ENCODE data around the gene EPS8.
"Not testable (repeated sequence)": the region's sequence is repeated elsewhere in the genome, so short reads cannot be mapped to it uniquely, and the experiment has no call there.

EPS8 gene

GRCh38 chr12:15757553-15758255, 31.5 kb downstream of the EPS8 start:
- peak in 1 of 2 experiments; percentile 46 for DNase-seq (ENCODE audit: low read depth in 2 of 2)

- DNase-seq (ENCODE audit: low read depth in 2 of 2): peak; percentile 58 to 61
Observed at GRCh38 chr12:15756822-15757221, 32.4 kb downstream of the EPS8 start.

- no peak for DNase-seq (ENCODE audit: low read depth in 2 of 2)
Observed at GRCh38 chr12:15754233-15754632, 35.0 kb downstream of the EPS8 start.

- DNase-seq (ENCODE audit: low read depth in 2 of 2): peak; percentile 49 to 52
Observed at GRCh38 chr12:15752785-15753184, 36.4 kb downstream of the EPS8 start.

GRCh38 chr12:15751741-15752140, 37.4 kb downstream of the EPS8 start:
- DNase-seq (ENCODE audit: low read depth in 2 of 2): no peak

- no peak for DNase-seq (ENCODE audit: low read depth in 2 of 2)
Observed at GRCh38 chr12:15749937-15750336, 39.3 kb downstream of the EPS8 start.

GRCh38 chr12:15741870-15742269, 47.3 kb downstream of the EPS8 start:
- not testable (repeated sequence) for DNase-seq (ENCODE audit: low read depth in 2 of 2)

- no peak for DNase-seq (ENCODE audit: low read depth in 2 of 2)
Observed at GRCh38 chr12:15741082-15741481, 48.1 kb downstream of the EPS8 start.

- DNase-seq (ENCODE audit: low read depth in 2 of 2): not testable (repeated sequence)
Observed at GRCh38 chr12:15740389-15740788, 48.8 kb downstream of the EPS8 start.

GRCh38 chr12:15738438-15739015, 50.7 kb downstream of the EPS8 start:
- no peak for DNase-seq (ENCODE audit: low read depth in 2 of 2)

- DNase-seq (ENCODE audit: low read depth in 2 of 2): no peak
Observed at GRCh38 chr12:15735837-15736615, 53.2 kb downstream of the EPS8 start.

- DNase-seq (ENCODE audit: low read depth in 2 of 2): no peak
Observed at GRCh38 chr12:15733136-15733535, 56.1 kb downstream of the EPS8 start.

GRCh38 chr12:15732341-15733061, 56.7 kb downstream of the EPS8 start:
- no peak for DNase-seq (ENCODE audit: low read depth in 2 of 2)

GRCh38 chr12:15731940-15732339, 57.2 kb downstream of the EPS8 start:
- no peak for DNase-seq (ENCODE audit: low read depth in 2 of 2)

- DNase-seq (ENCODE audit: low read depth in 2 of 2): no peak
Observed at GRCh38 chr12:15729097-15729496, 60.1 kb downstream of the EPS8 start.

- peak; percentile 45 to 53 for DNase-seq (ENCODE audit: low read depth in 2 of 2)
Observed at GRCh38 chr12:15728118-15728598, 61.0 kb downstream of the EPS8 start.

- no peak for DNase-seq (ENCODE audit: low read depth in 2 of 2)
Observed at GRCh38 chr12:15726878-15727150, 62.4 kb downstream of the EPS8 start.

GRCh38 chr12:15726027-15726877, 62.9 kb downstream of the EPS8 start:
- no peak for DNase-seq (ENCODE audit: low read depth in 2 of 2)

GRCh38 chr12:15722951-15723350, 66.2 kb downstream of the EPS8 start:
- no peak for DNase-seq (ENCODE audit: low read depth in 2 of 2)

GRCh38 chr12:15721316-15722115, 67.7 kb downstream of the EPS8 start:
- DNase-seq (ENCODE audit: low read depth in 2 of 2): peak in 1 of 2 experiments; percentile 28

Data from fibroblast of skin of left quadriceps (primary cell).